Suprapubic skin (tissue), 3 donors: ENCODE data around the gene GALNT15.

ENCODE experiments used
- POLR2A ChIP-seq, 2 donors: fragments of 450-650 bp; IDR thresholded peaks; one replicate each; pipeline ENCODE4 v1.6.1; 2017; ENCODE audit warnings: antibody characterized with exemption in 2 of 2, mild to moderate bottlenecking in 2 of 2, moderate library complexity in 2 of 2
- TF ChIP-seq, protein P1 (sequence below), 2 donors: fragments of 200-600 bp in 1 of 2; fragments of 450-650 bp in 1 of 2; sonication (generic) in 1 of 2; IDR thresholded peaks; one replicate each; pipeline ENCODE4 v1.5.1; 2016 to 2019; ENCODE audit warnings: antibody characterized with exemption in 2 of 2, mild to moderate bottlenecking in 1 of 2, moderate library complexity in 1 of 2

DNA sequence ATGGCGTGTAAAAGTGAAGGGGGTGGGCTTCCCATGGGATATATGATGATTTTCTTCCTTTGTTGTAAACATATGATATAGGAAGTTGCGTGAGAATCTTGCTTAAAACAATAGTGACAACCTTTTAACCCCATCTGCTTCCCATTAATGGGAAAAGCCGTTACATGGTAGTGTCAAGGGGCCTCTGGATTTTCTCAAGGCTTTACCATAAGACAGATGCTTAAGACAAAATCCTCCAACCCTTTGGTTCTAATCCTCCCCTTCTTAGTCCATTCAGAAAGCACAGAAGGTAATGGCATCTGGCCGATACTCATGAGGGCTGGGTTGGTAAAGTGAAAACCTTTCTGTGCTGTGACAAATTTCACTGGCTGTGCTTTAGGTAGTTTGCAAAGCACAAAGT lies 65.3 kb downstream of the GALNT15 start:
- TF ChIP-seq, protein P1, sequence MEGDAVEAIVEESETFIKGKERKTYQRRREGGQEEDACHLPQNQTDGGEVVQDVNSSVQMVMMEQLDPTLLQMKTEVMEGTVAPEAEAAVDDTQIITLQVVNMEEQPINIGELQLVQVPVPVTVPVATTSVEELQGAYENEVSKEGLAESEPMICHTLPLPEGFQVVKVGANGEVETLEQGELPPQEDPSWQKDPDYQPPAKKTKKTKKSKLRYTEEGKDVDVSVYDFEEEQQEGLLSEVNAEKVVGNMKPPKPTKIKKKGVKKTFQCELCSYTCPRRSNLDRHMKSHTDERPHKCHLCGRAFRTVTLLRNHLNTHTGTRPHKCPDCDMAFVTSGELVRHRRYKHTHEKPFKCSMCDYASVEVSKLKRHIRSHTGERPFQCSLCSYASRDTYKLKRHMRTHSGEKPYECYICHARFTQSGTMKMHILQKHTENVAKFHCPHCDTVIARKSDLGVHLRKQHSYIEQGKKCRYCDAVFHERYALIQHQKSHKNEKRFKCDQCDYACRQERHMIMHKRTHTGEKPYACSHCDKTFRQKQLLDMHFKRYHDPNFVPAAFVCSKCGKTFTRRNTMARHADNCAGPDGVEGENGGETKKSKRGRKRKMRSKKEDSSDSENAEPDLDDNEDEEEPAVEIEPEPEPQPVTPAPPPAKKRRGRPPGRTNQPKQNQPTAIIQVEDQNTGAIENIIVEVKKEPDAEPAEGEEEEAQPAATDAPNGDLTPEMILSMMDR (IDR thresholded peaks at IDR 0.05) = no peak
- TF ChIP-seq POLR2A (IDR thresholded peaks at IDR 0.05) = no peak
